ENCODE data around the gene GAREM2. TPM values are rescaled to one million over a fixed set of nuclear protein-coding genes. Genes with fewer than 3 reads are reported as not detected.

GAREM2 gene
- total and polyA plus RNA-seq, 2 donors (not counting 3 experiments of a cell fraction or from before 2014, with no cell fraction given), result 3.1 to 3.7 TPM

DNA sequence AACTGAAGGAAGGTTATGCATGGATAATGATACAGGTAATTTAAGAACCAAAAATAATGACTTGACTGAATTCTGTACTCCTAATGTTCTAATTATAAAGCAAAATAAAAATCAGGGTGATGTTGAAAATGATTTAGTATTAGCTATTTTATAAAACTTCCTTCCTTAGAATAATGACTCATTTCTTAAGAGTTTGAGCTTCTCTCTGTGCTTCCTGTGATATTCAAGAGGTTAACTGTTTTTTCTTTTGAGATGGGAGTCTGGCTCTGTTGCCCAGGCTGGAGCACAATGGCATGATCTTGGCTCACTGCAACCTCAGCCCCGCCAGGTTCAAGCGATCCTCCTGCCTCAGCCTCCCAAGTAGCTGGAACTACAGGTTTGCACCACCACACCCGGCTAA is 56.7 kb downstream of the GAREM2 start:
- dilution Hi-C loops (cut with MboI; ENCODE audit: extremely low pct_ligation_motif_present, low sequenced_read_pairs), result no loop called here
- ChIA-PET POLR2A (no interaction called here), CTCF (interaction anchor here (0.6 to 1.8 kb wide), 3 partner anchors 14 to 142 kb away, joined by 3 to 9 read pairs (median 3); partner anchors contain the start of genes HADHA and HADHB)
- Histone ChIP-seq H3K4me3 (replicated peaks in 1 of 3; ENCODE audit: insufficient read depth in 1 of 3, low read depth in 1 of 3, low read length in 3 of 3) (no peak overlapping the region), H3K4me2 (ENCODE audit: insufficient read depth, low read length) (peak overlapping the region; percentile 51), H3K27me3 (ENCODE audit: control insufficient read depth in 2 of 2, insufficient read depth in 2 of 2, low read length in 2 of 2) (no peaks in the 10 kb centered on the region), H3K9ac (replicated peaks; ENCODE audit: extremely low read depth, insufficient read depth, low read length) (no peak overlapping the region), H3K9me1 (replicated peaks; ENCODE audit: control insufficient read depth, extremely low read depth, insufficient read depth, low read length) (no peaks in the 10 kb centered on the region), H3K36me3 (ENCODE audit: control insufficient read depth in 2 of 2, extremely low read depth in 1 of 2, insufficient read depth in 2 of 2, low read length in 2 of 2) (peaks cover 16 to 31% of the 10 kb centered on the region in 2 experiments), H3K27ac (ENCODE audit: insufficient read depth, low read depth, low read length) (no peak overlapping the region), H3K4me1 (ENCODE audit: control insufficient read depth, extremely low read depth, insufficient read depth, low read length) (peaks cover 8% of the 10 kb centered on the region), H3K9me3 (replicated peaks; ENCODE audit: control insufficient read depth, insufficient read depth, low read length) (no peaks in the 10 kb centered on the region), H4K20me1 (replicated peaks; ENCODE audit: control insufficient read depth, extremely low read depth, insufficient read depth, low read length) (no peaks in the 10 kb centered on the region), H3K79me2 (ENCODE audit: control insufficient read depth, insufficient read depth, low read length) (no peaks in the 10 kb centered on the region), H2AFZ (ENCODE audit: low read depth, low read length) (no peak overlapping the region)
- DNase-seq (ENCODE audit: low read depth, low spot score) (peak; percentile 48), FAIRE-seq (peak; percentile 60)
- intact Hi-C loops (cut with micrococcal nuclease), result no loop called here
- TF ChIP-seq, protein P1, sequence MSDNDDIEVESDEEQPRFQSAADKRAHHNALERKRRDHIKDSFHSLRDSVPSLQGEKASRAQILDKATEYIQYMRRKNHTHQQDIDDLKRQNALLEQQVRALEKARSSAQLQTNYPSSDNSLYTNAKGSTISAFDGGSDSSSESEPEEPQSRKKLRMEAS (IDR thresholded peaks at IDR 0.05; ENCODE audit: insufficient read depth, insufficient read length), result no peak
- peak; percentile 53 for TF ChIP-seq FOS (IDR thresholded peaks at IDR 0.05; ENCODE audit: borderline replicate concordance, insufficient read depth, low read length)
- TF ChIP-seq, protein P2, sequence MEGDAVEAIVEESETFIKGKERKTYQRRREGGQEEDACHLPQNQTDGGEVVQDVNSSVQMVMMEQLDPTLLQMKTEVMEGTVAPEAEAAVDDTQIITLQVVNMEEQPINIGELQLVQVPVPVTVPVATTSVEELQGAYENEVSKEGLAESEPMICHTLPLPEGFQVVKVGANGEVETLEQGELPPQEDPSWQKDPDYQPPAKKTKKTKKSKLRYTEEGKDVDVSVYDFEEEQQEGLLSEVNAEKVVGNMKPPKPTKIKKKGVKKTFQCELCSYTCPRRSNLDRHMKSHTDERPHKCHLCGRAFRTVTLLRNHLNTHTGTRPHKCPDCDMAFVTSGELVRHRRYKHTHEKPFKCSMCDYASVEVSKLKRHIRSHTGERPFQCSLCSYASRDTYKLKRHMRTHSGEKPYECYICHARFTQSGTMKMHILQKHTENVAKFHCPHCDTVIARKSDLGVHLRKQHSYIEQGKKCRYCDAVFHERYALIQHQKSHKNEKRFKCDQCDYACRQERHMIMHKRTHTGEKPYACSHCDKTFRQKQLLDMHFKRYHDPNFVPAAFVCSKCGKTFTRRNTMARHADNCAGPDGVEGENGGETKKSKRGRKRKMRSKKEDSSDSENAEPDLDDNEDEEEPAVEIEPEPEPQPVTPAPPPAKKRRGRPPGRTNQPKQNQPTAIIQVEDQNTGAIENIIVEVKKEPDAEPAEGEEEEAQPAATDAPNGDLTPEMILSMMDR (IDR thresholded peaks at IDR 0.05; ENCODE audit: extremely low read depth in 1 of 2, insufficient read depth in 1 of 2, low read depth in 1 of 2, low read length in 2 of 2), result no peak
- peak; percentile 7 for TF ChIP-seq JUN (IDR thresholded peaks at IDR 0.05; ENCODE audit: borderline replicate concordance, insufficient read depth, insufficient read length, low read depth)
- TF ChIP-seq POLR2AphosphoS5 (IDR thresholded peaks at IDR 0.05; ENCODE audit: insufficient read depth, low read depth, low read length), result peak; percentile 14
- TF ChIP-seq MYC (IDR thresholded peaks at IDR 0.05; ENCODE audit: low read depth, low read length), result no peak
- no peak for TF ChIP-seq GATA2 (IDR thresholded peaks at IDR 0.05; ENCODE audit: insufficient read depth, insufficient read length, low read depth, low read length)
- no peak for TF ChIP-seq POLR2A (IDR thresholded peaks at IDR 0.05; ENCODE audit: low read depth, low read length)
- no peak for TF ChIP-seq EZH2 (IDR thresholded peaks at IDR 0.05; ENCODE audit: borderline replicate concordance, low read depth, low read length, severe bottlenecking)
- no TSS peak for BruUV-seq (replicated peaks)

Data from endothelial cell of umbilical vein (primary cell).